ENCODE measurements around the gene FRS2.

GRCh38 chr12:69515394-69515930 lies 45.3 kb downstream of the FRS2 start:
- no peak for TF ChIP-seq TAF1 (IDR thresholded peaks at IDR 0.05; ENCODE audit: borderline replicate concordance, low read depth, low read length)
- no peak for TF ChIP-seq DPF2 (IDR thresholded peaks at IDR 0.05)
- no peak for TF ChIP-seq MLLT1 (IDR thresholded peaks at IDR 0.05)
- no peak for TF ChIP-seq LARP7 (IDR thresholded peaks at IDR 0.05)
- TF ChIP-seq NFYB (IDR thresholded peaks at IDR 0.05; ENCODE audit: insufficient read depth, low read depth, low read length): no peak
- TF ChIP-seq ZBTB33 (IDR thresholded peaks at IDR 0.05): no peak
- no peak for TF ChIP-seq REST (IDR thresholded peaks at IDR 0.05; ENCODE audit: low read depth, low read length)
- no peak for TF ChIP-seq E2F4 (IDR thresholded peaks at IDR 0.05; ENCODE audit: low read depth, low read length)
- no peak for TF ChIP-seq SIN3A (IDR thresholded peaks at IDR 0.05; ENCODE audit: low read depth, low read length)
- no peak for TF ChIP-seq POLR2AphosphoS5 (IDR thresholded peaks at IDR 0.05; ENCODE audit: low read length)
- TF ChIP-seq USF2 (IDR thresholded peaks at IDR 0.05; ENCODE audit: borderline replicate concordance, low read depth, low read length): no peak
- TF ChIP-seq ATF3 (IDR thresholded peaks at IDR 0.05; ENCODE audit: borderline replicate concordance, extremely low read depth, low read depth, low read length): no peak
- no peak for TF ChIP-seq CTCF (IDR thresholded peaks at IDR 0.05 in 2 of 3, conservative IDR thresholded peaks at IDR 0.05 in 1 of 3; ENCODE audit: control insufficient read depth in 2 of 3, extremely low read depth in 1 of 3, insufficient read depth in 1 of 3, low read depth in 3 of 3, low read length in 3 of 3)

All from GM12878 (cell line).